Stimulated activated CD4-positive, alpha-beta T cell treated with anti-CD3 and anti-CD28 coated beads, Interleukin-1b, Interleukin-23, amount 100 ng/mL, for 1 hour (primary cell): Measurements from ENCODE around the gene PRKCA.

ENCODE experiments used
- DNase-seq, 2 donors: peaks; one replicate each; pipeline ENCODE4 v3.0.0-alpha.2; 2020; ENCODE audit warnings: low read depth in 2 of 2

PRKCA gene

DNA sequence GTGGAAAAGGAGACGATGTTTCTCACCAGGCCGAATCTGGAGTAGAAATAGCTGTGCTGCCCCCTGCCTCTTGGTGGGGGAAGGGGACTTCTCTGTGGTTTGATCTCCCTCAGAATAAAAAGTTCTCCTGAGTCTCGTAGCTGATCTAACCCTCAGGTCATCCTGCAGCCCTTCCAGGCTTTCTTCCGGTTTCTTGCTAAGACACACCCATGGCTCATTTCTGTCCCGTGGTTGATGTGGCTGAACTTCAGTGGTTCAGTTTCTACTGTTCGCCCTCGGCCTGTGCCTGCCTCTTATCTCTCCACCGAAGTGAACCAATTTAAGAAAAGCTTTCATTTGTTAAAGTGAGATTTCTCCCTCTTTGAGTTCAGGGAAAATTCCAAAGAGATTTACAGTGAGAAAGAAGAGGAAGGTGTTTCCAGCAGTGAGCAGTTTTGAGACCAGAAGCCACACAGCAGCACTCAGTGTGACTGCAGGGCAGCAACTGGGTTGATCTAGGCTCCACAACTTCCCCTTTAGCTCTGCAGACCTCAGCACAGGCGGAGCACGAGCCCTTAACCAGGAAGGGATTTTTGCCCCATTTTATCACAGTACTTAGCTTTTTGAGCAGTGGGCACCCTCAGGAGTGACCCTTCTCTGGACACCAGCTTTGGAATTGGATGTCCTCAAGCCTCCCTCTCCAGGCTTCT is 497.6 kb downstream of the PRKCA start:
- no peak for DNase-seq

DNA sequence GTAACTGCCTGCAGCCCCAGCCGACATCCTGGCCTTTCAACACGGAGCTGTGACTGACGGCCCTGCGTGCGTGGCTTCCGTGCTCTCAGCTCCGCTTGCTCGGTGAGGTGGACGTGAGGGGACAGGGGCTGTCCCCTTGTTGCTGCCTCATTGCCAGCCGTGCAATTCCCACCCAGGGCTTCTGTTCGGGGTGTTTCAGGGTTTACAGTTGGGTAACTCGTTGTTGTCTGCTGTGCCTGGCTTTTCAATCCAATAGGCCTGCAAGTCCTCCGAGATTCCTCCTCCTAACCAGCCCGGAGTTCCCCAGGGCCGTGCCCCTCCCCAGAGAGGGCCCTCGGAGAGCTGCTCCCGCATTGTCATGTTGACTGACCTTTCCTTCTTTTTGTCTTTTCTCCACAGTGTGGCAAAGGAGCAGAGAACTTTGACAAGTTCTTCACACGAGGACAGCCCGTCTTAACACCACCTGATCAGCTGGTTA is 501.1 kb downstream of the PRKCA start:
- no peak for DNase-seq

DNA sequence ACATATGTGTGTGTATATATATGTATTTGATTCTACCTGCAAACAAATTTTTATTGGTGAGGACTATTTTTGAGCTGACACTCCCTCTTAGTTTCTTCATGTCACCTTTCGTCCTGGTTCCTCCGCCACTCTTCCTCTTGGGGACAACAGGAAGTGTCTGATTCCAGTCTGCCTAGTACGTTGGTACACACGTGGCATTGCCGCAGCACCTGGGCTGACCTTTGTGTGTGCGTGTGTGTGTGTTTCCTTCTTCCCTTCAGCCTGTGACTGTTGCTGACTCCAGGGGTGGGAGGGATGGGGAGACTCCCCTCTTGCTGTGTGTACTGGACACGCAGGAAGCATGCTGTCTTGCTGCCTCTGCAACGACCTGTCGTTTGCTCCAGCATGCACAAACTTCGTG is 503.2 kb downstream of the PRKCA start:
- no peak for DNase-seq

DNA sequence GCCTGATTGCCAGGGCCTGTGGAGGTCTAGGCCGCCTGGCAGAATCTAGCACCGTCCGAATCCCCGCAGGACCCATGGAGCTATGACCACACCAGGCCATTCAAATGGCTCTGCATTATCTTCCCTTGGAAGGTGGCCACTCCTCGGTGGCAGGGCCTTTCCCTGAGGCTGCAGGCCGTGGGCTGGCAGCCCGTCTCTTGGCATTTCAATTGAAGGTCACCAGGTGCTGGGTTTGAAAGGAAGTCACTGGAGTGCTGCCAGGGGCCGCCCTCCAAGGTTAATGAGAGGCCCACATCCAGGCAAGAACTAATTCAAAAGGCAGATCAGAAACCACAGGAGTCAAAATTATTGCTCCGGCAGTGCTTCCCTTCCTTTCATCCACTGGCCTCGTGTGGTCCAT is 504.8 kb downstream of the PRKCA start:
- no peak for DNase-seq

DNA sequence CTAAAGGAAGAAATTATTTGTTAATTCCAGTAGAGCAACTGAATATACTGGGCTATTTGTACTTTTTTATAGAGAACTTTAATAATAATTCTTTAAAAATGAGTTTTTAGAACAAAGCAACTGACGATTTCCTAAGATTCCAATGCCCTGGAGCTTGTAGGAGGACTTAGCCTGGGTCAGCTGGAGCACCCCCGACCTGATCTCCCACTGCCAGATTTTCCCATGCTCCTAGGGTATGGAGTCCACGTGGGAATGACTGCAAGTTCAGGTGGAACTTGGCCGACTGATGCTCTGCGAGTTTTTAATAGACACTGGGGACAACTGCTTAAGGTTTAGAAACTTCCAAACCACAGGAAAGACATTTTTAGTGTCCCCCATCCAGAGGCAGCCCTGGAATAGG is 507.0 kb downstream of the PRKCA start:
- no peak for DNase-seq

DNA sequence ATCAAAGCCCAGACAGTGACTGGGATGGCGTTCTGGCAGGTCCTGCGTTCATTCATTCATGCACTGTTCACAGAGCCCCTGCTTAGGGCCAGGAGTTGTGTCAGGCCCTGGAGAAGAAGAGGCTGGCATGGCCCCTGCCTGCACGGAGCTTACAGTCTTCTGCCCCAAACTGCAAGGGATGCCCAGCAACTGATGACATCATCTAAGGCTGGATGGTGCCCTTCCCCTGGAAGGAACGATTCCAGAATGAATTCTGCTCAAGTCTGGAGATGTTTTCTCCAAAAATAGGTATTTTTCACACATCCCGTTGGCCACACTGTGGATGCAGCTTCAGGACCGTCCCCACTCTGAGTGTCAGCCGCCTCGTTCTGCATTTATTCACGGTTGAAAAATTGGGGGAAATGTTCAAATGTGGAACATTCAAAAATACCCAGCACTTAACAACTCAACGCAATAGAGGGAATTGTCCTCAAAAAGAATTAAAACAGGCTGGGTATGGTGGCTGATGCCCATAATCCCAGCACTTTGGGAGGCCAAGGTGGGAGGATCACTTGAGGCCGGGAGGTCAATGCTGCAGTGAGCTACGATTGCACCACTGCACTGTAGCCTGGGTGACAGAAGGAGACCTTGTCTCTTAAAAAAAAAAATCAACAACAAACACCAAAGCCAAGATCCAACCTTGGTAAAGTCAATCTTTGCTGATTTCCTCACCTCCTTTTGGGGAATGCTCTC is 508.7 kb downstream of the PRKCA start:
- DNase-seq: no peak

DNA sequence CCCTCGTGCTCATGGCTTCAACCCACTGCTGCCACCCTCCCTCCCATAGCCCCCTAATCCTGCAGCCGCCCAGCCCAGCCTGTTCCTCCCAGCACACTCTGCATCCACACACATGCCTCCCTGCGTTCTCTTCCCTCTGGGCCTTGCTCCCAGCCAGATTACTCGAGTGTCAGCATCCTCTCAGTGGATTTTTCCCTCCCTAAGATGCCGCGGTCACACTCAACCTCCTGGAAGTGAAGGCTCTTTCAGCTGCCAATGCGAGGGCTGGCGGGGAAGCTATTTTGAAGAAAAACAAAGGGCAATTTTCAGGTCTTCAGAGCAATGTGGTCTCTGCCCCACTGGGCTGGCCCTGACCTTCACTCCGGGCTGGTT is 509.3 kb downstream of the PRKCA start:
- DNase-seq: no peak

DNA sequence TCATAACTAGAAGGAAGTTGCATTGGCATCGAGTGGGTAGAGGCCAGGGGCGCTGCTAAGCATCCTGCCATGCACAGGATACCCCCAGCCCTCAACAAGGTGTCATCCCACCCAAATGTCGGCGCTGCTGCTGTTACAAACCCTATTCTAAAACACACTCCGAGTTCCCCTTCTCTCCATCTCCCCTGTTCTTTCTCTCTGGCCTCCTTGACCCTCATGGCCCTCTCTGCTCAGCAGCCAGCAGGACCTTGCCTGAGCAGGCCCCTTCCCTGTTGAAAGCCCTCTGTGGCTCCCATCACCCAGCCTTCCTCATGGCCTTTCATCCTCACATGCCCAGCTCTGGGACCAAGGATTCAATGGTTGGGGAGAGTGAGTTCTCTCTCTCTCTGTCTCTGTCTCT is 510.2 kb downstream of the PRKCA start:
- DNase-seq: no peak

DNA sequence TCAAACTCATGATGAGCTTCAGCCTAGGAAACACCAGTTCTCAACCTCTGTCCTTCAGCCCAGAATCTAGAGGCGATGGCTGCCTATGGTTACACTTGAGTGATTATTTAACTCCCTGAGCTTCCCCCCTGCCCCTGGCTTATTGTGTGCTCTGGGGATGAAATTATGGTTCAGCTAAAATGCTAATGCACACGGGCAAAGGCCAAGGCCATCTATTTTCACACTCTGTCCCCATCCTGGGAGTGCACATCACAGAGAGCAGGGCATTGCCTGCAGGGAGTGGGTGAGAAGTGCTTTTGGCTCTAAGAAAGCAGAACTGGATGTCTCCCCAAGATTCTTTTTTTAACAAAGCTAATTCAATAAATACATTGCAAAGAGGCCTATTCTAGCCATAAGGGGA is 510.9 kb downstream of the PRKCA start:
- no peak for DNase-seq

DNA sequence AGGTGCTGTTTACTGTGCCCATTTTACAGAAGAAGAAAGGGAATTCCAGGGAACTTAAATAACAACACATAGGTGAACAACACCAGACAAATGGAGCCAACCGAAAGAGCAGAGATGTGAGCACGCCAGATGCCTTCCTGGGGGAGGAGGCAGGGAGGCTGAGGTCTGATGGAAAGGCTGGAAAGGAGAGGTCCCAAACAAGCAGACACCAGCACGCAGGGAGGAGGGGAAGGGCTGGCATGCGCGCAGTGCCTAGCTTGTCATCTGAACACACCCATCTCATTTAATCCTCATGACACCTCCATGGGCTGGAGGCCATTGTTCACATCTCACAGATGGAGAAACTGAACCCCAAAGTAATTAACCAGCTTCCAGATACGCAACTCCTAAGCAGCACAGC is 511.6 kb downstream of the PRKCA start:
- no peak for DNase-seq

DNA sequence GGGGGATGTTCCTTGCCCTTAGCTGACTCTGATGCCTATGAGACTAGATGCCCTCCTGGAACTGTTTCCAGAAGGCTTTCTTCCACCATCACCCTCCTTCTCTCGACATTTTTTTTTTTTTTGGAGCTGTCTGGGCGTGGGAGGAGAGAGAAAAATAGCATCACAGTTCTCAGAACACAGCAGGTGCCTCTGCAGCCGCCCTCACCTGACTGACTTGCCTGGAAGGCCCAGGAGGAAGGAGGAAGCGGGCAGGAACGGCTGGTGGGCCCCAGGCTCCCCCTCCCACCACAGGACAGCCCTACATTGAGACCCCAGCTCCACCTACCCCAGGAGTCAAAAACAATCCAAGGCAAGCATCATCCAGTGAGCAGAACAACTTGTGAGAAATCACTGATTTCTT is 512.2 kb downstream of the PRKCA start:
- no peak for DNase-seq

DNA sequence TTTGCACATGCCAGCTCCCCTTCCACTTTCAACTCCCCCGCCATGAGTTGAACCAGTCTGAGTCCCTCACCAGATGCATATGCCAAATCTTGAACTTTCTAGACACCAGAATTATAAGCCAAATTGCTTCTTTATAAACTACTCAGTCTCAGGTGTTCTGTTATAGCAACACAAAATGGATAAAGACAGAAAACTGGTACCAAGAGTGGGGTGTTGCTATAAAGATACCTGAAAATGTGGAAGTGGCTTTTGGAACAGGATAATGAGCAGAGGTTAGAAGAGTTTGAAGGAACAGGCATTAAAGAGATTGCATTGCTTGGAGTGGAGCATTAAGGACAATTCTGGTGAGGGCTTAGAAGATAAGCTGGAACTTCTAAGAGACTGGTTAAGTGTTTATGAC is 515.3 kb downstream of the PRKCA start:
- DNase-seq: no peak

DNA sequence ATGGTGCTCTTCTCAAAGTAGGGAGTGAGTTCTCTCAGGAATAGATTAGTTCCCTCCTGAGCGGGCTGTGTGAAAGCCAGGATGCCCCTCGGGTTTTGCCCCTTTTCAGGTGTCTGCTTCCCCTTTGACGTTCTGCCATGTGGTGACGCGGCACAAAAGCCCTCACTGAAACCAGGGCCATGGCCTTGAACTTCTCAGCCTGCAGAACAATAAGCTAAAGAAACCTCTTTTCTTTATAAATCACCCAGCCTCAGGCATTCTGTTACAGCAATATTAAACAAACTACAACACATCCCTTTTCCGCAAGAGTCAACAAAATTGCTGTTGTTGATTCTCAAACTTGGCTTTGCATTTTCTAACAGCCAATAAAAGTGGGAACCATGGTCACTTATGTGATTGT is 517.1 kb downstream of the PRKCA start:
- no peak for DNase-seq

DNA sequence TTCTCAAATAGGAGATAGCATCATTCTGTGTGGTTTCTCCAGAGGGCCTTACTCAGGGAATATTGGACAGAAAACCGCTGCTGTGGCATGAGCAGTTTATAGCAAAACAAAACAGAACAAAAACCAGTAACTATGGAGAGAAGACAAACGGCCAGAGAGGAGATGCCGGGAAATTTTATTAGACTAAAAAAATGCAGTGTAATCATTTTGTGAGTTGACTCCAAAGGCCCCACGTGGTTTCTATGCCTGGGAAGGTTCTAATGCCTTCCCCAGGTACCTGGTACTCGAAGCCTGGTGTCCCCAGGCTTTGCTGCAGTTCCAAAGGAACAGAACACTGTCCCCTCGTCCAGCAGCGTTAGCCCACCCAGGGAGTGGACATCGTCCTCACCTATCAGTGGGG is 519.6 kb downstream of the PRKCA start:
- no peak for DNase-seq

DNA sequence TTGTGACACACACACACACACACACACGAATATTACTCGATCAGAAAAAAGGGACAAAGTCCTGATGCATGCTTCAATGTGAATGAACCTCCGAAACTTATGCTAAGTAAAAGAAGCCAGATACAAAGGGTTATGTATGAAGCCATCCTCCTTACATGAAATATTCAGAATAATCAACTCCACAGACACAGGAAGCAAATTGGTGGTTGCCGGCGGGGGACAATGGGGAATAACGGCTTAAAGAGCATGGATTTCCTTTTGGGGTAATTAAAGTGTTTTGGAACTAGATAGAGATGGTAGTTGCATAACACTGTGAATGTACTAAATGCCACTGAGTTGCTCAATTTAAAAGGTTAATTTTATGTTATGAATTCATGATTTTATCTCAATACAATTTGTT is 524.4 kb downstream of the PRKCA start:
- DNase-seq: no peak

DNA sequence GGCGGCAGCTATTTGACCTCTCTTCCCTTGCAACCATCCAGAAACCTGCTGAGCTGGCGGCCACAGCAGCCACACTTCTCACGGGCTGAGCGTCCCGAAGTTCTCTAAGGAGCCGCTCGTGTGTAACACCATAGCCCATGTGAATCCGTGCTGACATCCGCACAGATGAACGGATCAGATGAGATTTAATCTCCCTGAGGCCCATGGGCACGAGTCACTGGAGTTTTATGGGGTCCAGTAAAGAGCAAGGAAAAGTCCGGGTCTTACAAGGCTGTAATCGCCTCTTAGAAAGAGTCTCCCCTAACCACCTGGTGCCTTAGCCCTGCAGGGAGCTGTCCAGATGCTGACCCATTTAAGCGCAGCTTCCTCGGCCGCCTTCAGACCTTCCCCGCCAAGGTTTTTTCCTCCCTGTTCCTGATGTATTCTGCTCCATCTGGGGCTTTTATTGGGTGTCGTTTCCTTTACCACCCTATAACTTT is 527.0 kb downstream of the PRKCA start:
- DNase-seq: no peak

DNA sequence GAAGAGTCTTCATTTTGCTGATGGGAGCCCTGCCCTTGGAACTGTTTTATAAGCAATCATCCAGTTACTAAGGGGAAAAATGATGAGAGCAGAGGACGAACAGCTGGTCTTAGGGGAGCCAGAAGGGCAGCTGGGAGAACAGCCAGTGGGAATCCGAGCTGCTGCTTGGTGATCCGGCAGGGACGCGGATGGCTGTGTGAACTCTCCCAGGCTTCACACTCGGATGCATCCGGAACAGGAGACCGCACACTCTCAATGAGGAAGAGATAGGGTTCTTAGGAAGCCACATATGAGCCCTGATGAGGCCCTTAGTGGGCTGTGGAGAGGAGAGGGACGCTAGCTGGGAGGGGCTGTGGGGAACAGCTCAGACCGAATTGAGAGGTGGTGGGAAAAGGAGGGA is 527.5 kb downstream of the PRKCA start:
- DNase-seq: no peak

DNA sequence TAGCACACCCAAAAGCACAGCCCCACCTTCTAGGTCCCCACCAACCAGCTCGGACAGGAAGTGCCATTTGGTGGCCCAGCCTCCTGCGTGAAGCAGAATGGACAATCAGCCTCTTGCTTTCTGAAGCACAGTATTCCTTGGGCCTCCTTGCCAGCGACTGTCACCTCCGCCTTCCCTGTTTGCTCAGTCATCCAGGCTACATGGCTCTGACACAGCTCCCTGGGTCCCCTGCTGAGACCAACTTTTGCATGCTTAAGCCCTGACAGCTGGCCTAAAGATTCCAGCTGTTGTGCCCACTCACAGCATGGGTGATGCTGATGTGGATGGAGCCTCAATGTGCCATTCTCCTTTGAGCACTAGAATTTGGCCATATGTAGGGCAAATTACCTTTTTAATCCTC is 528.0 kb downstream of the PRKCA start:
- DNase-seq: no peak

DNA sequence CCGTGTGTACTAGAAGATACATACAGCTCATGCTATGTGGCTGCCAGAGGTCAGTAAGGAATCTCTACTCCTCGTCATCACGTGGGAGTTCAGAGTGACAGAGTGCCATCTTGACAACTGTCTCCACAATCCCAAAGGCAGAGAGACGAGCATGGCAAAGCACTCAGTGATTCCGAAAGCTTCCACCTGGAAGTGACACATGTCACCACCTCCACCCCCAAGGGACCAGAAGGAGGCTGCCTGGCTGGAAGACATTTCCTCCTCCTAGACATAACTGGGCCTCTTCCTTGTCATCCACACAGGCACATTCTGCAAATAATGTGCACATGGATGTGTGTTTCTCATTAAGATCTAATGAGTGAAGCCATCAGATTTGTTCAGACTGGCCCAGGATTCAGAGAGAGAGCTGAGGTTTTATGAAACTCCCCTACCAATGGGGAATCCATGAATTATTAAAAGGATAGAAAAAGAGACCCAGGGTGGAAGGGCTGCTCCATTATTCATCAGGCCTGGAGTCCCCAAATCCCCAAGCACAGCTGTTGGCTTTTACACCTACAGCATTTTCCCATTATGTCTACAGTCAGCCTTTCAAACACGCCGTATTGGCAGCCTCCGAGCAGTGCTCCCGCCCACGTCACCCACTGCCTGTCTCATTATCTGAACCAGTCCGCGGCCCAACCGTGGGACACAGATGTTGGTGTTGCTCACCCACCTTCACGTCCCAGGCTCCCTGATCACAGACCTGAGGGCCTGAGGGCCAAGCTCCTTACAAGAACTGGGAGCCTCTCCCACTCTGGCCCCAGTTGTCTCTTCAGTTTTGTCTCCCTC is 529.2 kb downstream of the PRKCA start:
- no peak for DNase-seq

DNA sequence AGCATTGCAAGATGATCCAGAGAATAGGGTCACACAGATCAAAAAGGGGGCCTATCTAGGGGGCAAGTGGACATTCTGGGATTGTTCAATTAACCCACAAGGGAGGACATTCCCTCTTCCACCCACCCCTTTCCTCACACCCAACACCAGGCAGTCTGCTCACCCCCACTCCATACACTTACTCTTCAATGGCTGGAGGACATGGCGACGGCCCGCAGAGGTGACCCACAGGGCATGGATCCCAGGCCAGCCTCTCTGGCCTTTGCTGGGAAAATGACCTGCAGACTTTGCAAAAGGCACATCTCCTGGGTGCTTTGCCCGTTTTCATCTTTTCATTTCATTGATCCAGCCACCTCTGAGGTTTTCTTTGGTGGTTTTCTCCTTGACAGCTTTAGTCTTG is 530.8 kb downstream of the PRKCA start:
- DNase-seq: no peak

DNA sequence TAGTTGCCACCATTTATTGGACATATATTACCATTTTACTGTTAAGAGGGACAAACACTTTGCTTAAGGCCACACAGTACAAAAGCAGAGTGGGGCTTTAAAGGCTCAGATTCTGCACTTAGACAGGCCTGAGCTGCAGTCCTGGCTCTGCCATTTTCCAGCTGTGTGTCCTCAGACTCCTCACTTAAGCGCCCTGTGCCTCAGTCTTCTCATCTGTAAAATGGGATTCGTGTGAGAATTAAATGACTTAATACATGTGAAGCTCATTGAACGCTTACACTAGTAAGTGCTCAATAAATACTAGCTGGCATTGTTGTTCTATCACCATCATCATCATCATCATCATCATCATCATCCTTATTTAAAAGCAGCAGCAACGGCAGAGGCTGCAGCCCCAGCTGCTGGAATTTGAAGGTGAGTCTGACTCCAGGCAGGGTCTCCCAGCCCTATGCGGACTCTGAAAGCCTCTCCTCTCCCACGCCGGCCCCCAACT is 532.1 kb downstream of the PRKCA start:
- DNase-seq: no peak

DNA sequence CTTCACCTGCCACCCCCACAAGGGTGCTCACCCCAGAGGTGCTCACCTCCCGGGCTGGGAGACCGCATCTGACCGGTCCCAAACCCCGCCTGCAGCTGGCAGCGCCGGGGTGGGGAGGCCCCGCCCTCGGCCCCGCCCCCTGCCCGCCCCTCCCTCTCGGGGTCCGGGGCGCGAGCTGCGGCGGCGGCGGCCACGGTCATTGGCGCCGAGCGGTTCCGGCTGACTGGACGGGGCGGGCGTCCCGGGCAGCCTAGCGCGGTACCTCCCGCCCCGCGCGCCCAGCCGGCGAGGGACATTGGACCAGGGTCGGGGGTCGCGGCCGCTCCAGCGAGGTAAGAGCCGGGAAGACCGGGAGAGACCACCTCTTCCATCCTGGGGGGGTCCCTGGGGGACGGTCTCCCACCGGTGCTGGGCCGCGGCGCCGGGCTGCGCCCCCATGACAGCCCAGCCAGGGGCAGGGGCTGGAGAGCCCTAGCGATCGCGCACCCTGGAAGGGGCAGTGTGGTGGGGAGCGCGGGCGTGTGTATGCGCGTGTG is 532.6 kb downstream of the PRKCA start, which contains the start of gene CACNG5:
CACNG5 (plus strand) TSS at position 199 of the 536 bp plus-strand sequence. CDS start 42,216 bp downstream, outside the sequence.
- no peak for DNase-seq
